Fibroblast of the aortic adventitia (primary cell): ENCODE data around the gene SIK3. TPM values are rescaled to one million over a fixed set of nuclear protein-coding genes. Genes with fewer than 3 reads are reported as not detected.

Experiments
- DNase-seq: peaks from one replicate; pipeline ENCODE4 v3.0.0-alpha.2; 2010; ENCODE audit warnings: low read depth
- H3K4me3 ChIP-seq: 2 replicates; pipeline ENCODE4 v1.5.1; 2011; ENCODE audit warnings: low read depth, mild to moderate bottlenecking, control low read depth, low read length, moderate library complexity
- small RNA-seq: library from RNA; depleted of rRNA; stranded (forward); fragments of <200 nt; gene quantifications from one replicate; pipeline ENCODE3, GENCODE V24; 2012
- total RNA-seq: library from RNA; depleted of rRNA; stranded (reverse); fragments of >200 nt; gene quantifications from 2 replicates; pipeline ENCODE4 v1.2.3, GENCODE V29; 2012; ENCODE audit warnings: low replicate concordance
- TF ChIP-seq, protein P1 (sequence below): IDR thresholded peaks from 2 replicates; pipeline ENCODE4 v1.5.1; 2011; ENCODE audit warnings: mild to moderate bottlenecking, low read length, control low read depth, inconsistent platforms; ENCODE audit not compliant: insufficient read depth

SIK3 gene
- total RNA-seq, 1 donor, result 18.4 TPM

DNA sequence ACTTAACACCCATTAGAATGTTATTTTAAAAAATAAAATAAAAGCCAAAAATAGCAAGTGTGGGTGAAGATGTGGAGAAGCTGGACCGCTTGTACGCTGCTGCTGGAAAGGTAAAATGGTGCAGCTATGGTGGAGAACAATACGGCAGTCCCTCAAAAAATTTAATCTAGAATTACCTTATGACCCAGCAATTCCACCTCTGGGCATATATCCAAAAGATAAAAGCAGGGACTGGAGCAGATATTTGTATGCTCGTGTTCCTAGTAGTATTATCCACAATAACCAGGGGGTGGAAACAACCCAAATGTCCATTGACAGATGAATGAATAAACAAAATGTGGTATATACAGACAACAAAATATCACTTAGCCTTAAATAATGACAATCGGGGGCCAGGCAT, 300.4 kb downstream of the SIK3 start:
- TF ChIP-seq, protein P1, sequence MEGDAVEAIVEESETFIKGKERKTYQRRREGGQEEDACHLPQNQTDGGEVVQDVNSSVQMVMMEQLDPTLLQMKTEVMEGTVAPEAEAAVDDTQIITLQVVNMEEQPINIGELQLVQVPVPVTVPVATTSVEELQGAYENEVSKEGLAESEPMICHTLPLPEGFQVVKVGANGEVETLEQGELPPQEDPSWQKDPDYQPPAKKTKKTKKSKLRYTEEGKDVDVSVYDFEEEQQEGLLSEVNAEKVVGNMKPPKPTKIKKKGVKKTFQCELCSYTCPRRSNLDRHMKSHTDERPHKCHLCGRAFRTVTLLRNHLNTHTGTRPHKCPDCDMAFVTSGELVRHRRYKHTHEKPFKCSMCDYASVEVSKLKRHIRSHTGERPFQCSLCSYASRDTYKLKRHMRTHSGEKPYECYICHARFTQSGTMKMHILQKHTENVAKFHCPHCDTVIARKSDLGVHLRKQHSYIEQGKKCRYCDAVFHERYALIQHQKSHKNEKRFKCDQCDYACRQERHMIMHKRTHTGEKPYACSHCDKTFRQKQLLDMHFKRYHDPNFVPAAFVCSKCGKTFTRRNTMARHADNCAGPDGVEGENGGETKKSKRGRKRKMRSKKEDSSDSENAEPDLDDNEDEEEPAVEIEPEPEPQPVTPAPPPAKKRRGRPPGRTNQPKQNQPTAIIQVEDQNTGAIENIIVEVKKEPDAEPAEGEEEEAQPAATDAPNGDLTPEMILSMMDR, result no peak
- no peak overlapping the region for H3K4me3 ChIP-seq
- no peak for DNase-seq

DNA sequence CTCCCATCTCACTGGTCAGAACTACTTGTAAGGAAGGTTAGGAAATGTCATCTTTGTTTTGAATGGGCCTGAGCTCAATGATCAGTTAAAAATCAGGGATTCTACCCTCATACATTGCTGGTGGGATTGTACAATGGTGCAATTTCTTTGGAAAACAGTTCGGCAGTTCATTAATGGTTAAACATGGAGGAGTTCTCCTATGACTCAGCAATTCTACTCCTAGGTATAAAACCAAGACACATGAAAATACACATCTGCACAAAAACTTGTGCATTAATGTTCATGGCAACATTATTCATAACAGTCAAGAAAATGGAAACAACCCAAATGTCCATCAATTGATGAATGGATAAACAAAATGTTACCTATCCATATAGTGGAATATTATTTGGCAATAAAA, 301.7 kb downstream of the SIK3 start:
- TF ChIP-seq, protein P1, result no peak
- DNase-seq, result no peak
- no peak overlapping the region for H3K4me3 ChIP-seq

DNA sequence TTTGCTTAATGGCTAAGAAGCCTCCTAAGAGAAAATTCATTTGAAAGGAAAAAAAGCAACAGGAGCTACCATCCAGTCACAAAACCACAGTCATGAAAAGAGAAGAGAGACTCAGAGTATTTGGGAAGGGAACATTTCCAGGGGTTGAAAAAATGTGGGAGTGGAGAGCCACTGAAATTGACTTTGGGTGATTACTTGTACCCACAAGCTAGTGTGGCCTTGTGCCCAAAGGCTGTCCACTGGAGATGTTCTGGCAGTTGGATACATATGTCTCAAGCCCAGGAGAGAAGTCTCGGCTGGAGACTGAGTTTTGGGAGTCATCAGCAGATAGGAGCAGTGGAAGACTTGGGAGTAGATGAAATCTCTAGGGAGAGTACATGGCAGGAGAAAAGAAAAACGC, 303.4 kb downstream of the SIK3 start:
- no peak for DNase-seq
- no peak overlapping the region for H3K4me3 ChIP-seq
- TF ChIP-seq, protein P1, result no peak

DNA sequence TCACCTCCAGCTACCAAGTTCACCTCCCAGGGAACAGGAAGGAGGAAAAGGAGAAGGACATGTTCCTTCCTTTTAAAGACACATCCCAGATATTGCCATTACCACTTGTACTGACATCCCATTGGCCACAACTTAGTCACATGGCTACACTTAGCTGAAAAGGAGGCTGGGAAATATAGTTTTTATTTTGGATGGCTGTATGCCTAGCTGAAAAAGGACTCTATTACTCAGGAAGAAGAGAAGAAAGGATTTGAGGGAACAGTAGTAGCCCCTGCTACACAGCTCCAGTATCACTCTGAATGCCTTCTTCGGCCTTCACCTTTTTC, 304.5 kb downstream of the SIK3 start:
- no peak overlapping the region for H3K4me3 ChIP-seq
- DNase-seq, result no peak
- TF ChIP-seq, protein P1, result no peak

Small RNA genes lying within 50 kb of the gene (small RNA-seq; reads per million reads assigned to genes)
- gene AP000936.3 (not detected), gene RNY4P6 (1.6 reads per million, percentile 58 among the genes with 10 or more reads in this experiment)

Other genes starting within 250 kb of the SIK3 start
- 161 and 328 TPM in 2 replicates for gene PAFAH1B2, start 45.9 kb upstream of the SIK3 start, total RNA-seq
- 8.6 and 12.9 TPM in 2 replicates for gene SIDT2, start 80.3 kb upstream of the SIK3 start, total RNA-seq
- gene TAGLN, start 100.9 kb upstream of the SIK3 start, total RNA-seq, result 369 and 631 TPM in 2 replicates
- gene PCSK7, start 133.6 kb upstream of the SIK3 start, total RNA-seq, result 42.6 and 46.3 TPM in 2 replicates
- 15.4 and 19.3 TPM in 2 replicates for gene RNF214, start 134.2 kb upstream of the SIK3 start, total RNA-seq
- gene BACE1-AS, start 192.9 kb upstream of the SIK3 start, total RNA-seq, result 5.1 and 8.5 TPM in 2 replicates
- gene BACE1, start 217.8 kb upstream of the SIK3 start, total RNA-seq, result 33.4 and 50.0 TPM in 2 replicates
- 36.4 and 38.5 TPM in 2 replicates for gene CEP164, start 229.4 kb upstream of the SIK3 start, total RNA-seq